Mucosa of rectum (tissue), 2 donors: ENCODE results near the gene LRIG2.
"Not testable (repeated sequence)": the region's sequence is repeated elsewhere in the genome, so short reads cannot be mapped to it uniquely, and the experiment has no call there.

Experiments
- H3K27ac ChIP-seq, 2 donors: one replicate each; pipeline ENCODE4 v1.7.0; 2013; ENCODE audit warnings: inconsistent platforms in 2 of 2, low read depth in 2 of 2, low read length in 2 of 2
- H3K27me3 ChIP-seq, 2 donors: one replicate each; pipeline ENCODE4 v1.7.0; 2013; ENCODE audit warnings: low read length in 2 of 2; ENCODE audit not compliant: control insufficient read depth in 2 of 2, insufficient read depth in 2 of 2
- H3K36me3 ChIP-seq, 2 donors: one replicate each; pipeline ENCODE4 v1.7.0; 2013; ENCODE audit warnings: low read length in 2 of 2; ENCODE audit not compliant: control insufficient read depth in 2 of 2, insufficient read depth in 2 of 2
- H3K4me1 ChIP-seq, 2 donors: one replicate each; pipeline ENCODE4 v1.7.0; 2013; ENCODE audit warnings: low read length in 2 of 2, mild to moderate bottlenecking in 1 of 2; ENCODE audit not compliant: control insufficient read depth in 2 of 2, insufficient read depth in 2 of 2
- H3K4me3 ChIP-seq, 2 donors: one replicate each; pipeline ENCODE4 v1.7.0; 2013; ENCODE audit warnings: low read length in 2 of 2
- H3K9ac ChIP-seq, 2 donors: one replicate each; pipeline ENCODE4 v1.7.0; 2013; ENCODE audit warnings: low read length in 2 of 2, low read depth in 1 of 2, mild to moderate bottlenecking in 1 of 2
- H3K9me3 ChIP-seq, 2 donors: one replicate each; pipeline ENCODE4 v1.7.0; 2013; ENCODE audit warnings: low read length in 2 of 2; ENCODE audit not compliant: control insufficient read depth in 2 of 2
- donor health status: healthy.
- donor health status: Normal muscosa, but diverticular disease.

The LRIG2 gene

DNA sequence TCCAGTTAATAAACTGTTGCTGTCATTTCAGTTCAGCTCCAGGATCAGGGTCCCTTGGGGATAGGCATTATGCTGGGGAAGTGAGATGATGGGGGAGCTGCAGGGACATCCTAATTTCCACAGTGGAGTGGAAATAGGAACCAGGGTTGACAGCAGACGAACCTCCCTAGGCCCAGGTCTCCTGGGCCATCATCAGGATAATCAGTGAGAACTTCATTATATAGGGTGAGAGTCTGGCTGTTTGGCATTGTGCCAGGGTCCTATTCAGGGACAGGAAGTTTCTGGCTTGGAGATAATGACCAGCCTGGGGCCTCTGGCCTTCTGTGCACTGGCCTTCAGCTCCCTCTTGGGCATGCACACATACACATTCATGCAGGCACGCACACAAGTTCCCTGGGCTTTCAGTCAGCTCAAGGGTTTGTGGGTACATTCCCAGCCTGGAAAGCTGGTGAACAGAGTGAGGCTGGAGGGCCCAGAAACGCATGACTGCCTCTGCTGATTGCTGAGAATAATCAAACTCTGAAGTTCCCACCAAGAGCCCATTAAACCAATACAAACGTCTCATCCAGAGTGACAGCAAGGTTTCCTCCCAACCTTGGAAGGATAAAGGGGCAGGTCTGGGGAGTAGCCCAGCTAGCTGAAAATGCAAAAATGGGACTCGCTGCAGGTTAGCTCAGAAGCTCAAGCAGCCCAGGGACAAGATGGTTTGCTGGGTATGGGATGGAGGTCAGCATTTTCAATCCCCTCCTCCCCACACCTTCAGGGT lies 13.9 kb upstream of the LRIG2 start:
- H3K36me3 ChIP-seq = no peaks in the 10 kb centered on the region
- H3K27ac ChIP-seq = no peak overlapping the region
- H3K4me1 ChIP-seq = peaks cover 11 to 30% of the 10 kb centered on the region in 2 donors
- no peak overlapping the region for H3K9ac ChIP-seq
- no peak overlapping the region for H3K4me3 ChIP-seq
- no peaks in the 10 kb centered on the region for H3K9me3 ChIP-seq
- H3K27me3 ChIP-seq = no peaks in the 10 kb centered on the region

DNA sequence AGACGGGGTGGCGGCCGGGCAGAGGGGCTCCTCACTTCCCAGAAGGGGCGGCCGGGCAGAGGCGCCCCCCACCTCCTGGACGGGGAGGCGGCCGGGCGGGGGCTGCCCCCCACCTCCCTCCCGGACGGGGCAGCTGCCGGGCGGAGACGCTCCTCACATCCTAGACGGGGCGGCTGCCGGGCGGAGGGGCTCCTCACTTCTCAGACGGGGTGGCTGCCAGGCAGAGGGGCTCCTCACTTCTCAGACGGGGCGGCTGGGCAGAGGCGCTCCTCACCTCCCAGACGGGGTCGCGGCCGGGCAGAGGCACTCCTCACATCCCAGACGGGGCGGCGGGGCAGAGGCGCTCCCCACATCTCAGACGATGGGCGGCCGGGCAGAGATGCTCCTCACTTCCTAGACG lies 9.5 kb upstream of the LRIG2 start:
- H3K9me3 ChIP-seq = not testable (repeated sequence)

GRCh38 chr1:113072141-113072756 lies 749 bp upstream of the LRIG2 start:
- H3K27me3 ChIP-seq = no peaks in the 10 kb centered on the region
- H3K4me1 ChIP-seq = peaks cover 16 to 17% of the 10 kb centered on the region in 2 donors
- peak overlapping the region; percentile 32 to 69 for H3K9ac ChIP-seq
- peak overlapping the region; percentile 97 to 99 for H3K4me3 ChIP-seq
- H3K27ac ChIP-seq = peak overlapping the region; percentile 95
- H3K36me3 ChIP-seq = no peaks in the 10 kb centered on the region
- H3K9me3 ChIP-seq = no peaks in the 10 kb centered on the region

More for the DNA sequence above, 9.5 kb upstream of the LRIG2 start:
- H3K36me3 ChIP-seq, H3K27ac ChIP-seq, H3K4me1 ChIP-seq, H3K9ac ChIP-seq, H3K4me3 ChIP-seq, H3K27me3 ChIP-seq: not testable (repeated sequence)

GRCh38 chr1:113073479-113073950 lies 517 bp downstream of the LRIG2 start:
- Histone ChIP-seq H3K36me3 (peaks cover 0 to 5% of the 10 kb centered on the region in 2 donors), H3K9ac (peak overlapping the region; percentile 91 to 97), H3K4me1 (peaks cover 16 to 17% of the 10 kb centered on the region in 2 donors), H3K27me3 (no peaks in the 10 kb centered on the region), H3K9me3 (no peaks in the 10 kb centered on the region), H3K4me3 (peak overlapping the region; percentile 97 to 99), H3K27ac (peak overlapping the region; percentile 95)

GRCh38 chr1:113074237-113074636 lies 1.2 kb downstream of the LRIG2 start:
- H3K9ac ChIP-seq = peak overlapping the region; percentile 91 to 97
- H3K9me3 ChIP-seq = no peaks in the 10 kb centered on the region
- no peaks in the 10 kb centered on the region for H3K27me3 ChIP-seq
- H3K36me3 ChIP-seq = peaks cover 0 to 10% of the 10 kb centered on the region in 2 donors
- peaks cover 16 to 17% of the 10 kb centered on the region in 2 donors for H3K4me1 ChIP-seq
- H3K4me3 ChIP-seq = peak overlapping the region; percentile 97 to 99
- no peak overlapping the region for H3K27ac ChIP-seq

GRCh38 chr1:113077978-113078377 lies 5.0 kb downstream of the LRIG2 start:
- H3K36me3 ChIP-seq = peaks cover 0 to 14% of the 10 kb centered on the region in 2 donors
- H3K27ac ChIP-seq, H3K9me3 ChIP-seq, H3K27me3 ChIP-seq, H3K4me3 ChIP-seq, H3K9ac ChIP-seq, H3K4me1 ChIP-seq: not testable (repeated sequence)

DNA sequence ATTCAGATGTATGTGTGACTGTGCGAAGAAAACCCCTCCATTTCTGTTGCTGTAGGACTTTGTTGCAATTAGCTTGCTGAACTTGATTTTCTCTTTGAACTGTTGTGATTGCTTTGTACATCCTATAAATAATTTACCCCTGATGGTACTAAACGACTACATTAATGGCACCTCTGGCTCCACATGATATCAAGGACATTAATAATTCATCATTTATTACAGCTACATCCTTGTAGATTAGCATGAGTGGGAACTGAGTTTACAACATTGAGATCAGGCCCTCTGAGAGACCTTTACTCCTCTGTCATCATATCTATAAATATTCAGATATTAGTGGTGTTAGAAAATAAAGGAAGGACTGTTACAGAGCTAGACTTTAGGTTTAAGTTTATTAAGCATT lies 13.5 kb downstream of the LRIG2 start:
- no peak overlapping the region for H3K27ac ChIP-seq

GRCh38 chr1:113088972-113089371 lies 16.0 kb downstream of the LRIG2 start:
- H3K4me3 ChIP-seq = no peak overlapping the region
- no peak overlapping the region for H3K27ac ChIP-seq

More for the DNA sequence above, 13.5 kb downstream of the LRIG2 start:
- no peak overlapping the region for H3K4me3 ChIP-seq
- no peak overlapping the region for H3K9ac ChIP-seq
- H3K4me1 ChIP-seq = peaks cover 0 to 2% of the 10 kb centered on the region in 2 donors
- no peaks in the 10 kb centered on the region for H3K9me3 ChIP-seq
- H3K27me3 ChIP-seq = no peaks in the 10 kb centered on the region
- H3K36me3 ChIP-seq = peaks cover 0 to 2% of the 10 kb centered on the region in 2 donors

GRCh38 chr1:113090051-113090450 lies 17.1 kb downstream of the LRIG2 start:
- Histone ChIP-seq H3K27ac (no peak overlapping the region), H3K9ac (no peak overlapping the region), H3K4me3 (no peak overlapping the region), H3K36me3 (peaks cover 12% of the 10 kb centered on the region in 2 donors), H3K9me3 (no peaks in the 10 kb centered on the region), H3K27me3 (no peaks in the 10 kb centered on the region), H3K4me1 (peaks cover 0 to 9% of the 10 kb centered on the region in 2 donors)

More at GRCh38 chr1:113088972-113089371, 16.0 kb downstream of the LRIG2 start:
- H3K36me3 ChIP-seq = peaks cover 4 to 6% of the 10 kb centered on the region in 2 donors
- H3K9ac ChIP-seq = no peak overlapping the region
- peaks cover 0 to 9% of the 10 kb centered on the region in 2 donors for H3K4me1 ChIP-seq
- no peaks in the 10 kb centered on the region for H3K9me3 ChIP-seq
- no peaks in the 10 kb centered on the region for H3K27me3 ChIP-seq

GRCh38 chr1:113091988-113092594 lies 19.1 kb downstream of the LRIG2 start:
- H3K4me1 ChIP-seq = peaks cover 0 to 9% of the 10 kb centered on the region in 2 donors
- peaks cover 29 to 31% of the 10 kb centered on the region in 2 donors for H3K36me3 ChIP-seq
- H3K27ac ChIP-seq = peak overlapping the region in 1 of 2 donors; percentile 23
- H3K9ac ChIP-seq = no peak overlapping the region
- no peak overlapping the region for H3K4me3 ChIP-seq
- no peaks in the 10 kb centered on the region for H3K9me3 ChIP-seq
- no peaks in the 10 kb centered on the region for H3K27me3 ChIP-seq
